HEK293T (cell line): ENCODE measurements around the gene SLC39A8.

Source experiments
- ARNT ChIP-seq: fragments of 450-650 bp; IDR thresholded peaks from 2 replicates; pipeline ENCODE4 v1.6.1; 2017; ENCODE audit warnings: mild to moderate bottlenecking
- BHLHE40 ChIP-seq: fragments of 450-650 bp; IDR thresholded peaks from 2 replicates; pipeline ENCODE4 v1.6.1; 2016; ENCODE audit warnings: mild to moderate bottlenecking, moderate library complexity, borderline replicate concordance
- CTBP1 ChIP-seq: fragments of 450-650 bp; IDR thresholded peaks from 2 replicates; pipeline ENCODE4 v1.6.1; 2016; ENCODE audit warnings: borderline replicate concordance
- FOXA1 ChIP-seq: fragments of 450-650 bp; IDR thresholded peaks from 2 replicates; pipeline ENCODE4 v1.6.1; 2016; ENCODE audit warnings: mild to moderate bottlenecking
- FOXK2 ChIP-seq: fragments of 450-650 bp; IDR thresholded peaks from 2 replicates; pipeline ENCODE4 v1.6.1; 2016; ENCODE audit warnings: mild to moderate bottlenecking
- FOXM1 ChIP-seq: fragments of 450-650 bp; IDR thresholded peaks from 2 replicates; pipeline ENCODE4 v1.6.1; 2017; ENCODE audit warnings: mild to moderate bottlenecking, borderline replicate concordance
- HDGF ChIP-seq: fragments of 450-650 bp; IDR thresholded peaks from 2 replicates; pipeline ENCODE4 v1.6.1; 2017; ENCODE audit warnings: antibody characterized with exemption, borderline replicate concordance
- SP1 ChIP-seq: fragments of 450-650 bp; IDR thresholded peaks from 2 replicates; pipeline ENCODE4 v1.6.1; 2017
- SUZ12 ChIP-seq: fragments of 450-650 bp; IDR thresholded peaks from 2 replicates; pipeline ENCODE4 v1.6.1; 2016; ENCODE audit warnings: mild to moderate bottlenecking
- TF ChIP-seq, protein P1 (sequence below): fragments of 450-650 bp; IDR thresholded peaks from 2 replicates; pipeline ENCODE4 v1.6.1; 2016

DNA sequence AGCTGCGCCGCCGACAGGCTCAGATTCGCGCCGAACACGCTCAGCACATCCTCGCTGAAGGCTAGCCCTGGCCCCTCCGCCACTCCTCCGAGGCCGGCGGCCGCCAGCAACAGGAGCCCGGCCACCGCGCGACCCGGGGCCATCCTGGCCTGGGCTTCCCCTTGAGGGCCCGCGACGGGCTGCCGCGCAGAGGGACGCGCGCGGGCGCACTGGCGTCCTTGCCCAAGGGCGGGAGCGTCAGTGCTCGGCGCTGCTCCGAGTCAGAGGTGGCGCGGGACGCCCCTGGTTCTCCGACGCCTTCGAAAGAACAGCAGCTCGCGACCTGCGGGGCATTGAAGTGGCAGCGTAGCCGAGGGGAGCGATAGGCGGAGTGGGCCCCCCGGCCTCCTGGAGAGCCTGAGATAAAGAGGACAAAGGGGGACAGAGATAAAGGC lies 745 bp downstream of the SLC39A8 start:
- no peak for TF ChIP-seq SUZ12
- TF ChIP-seq FOXM1, result no peak
- no peak for TF ChIP-seq HDGF
- no peak for TF ChIP-seq FOXA1
- TF ChIP-seq BHLHE40, result no peak
- TF ChIP-seq SP1, result no peak
- TF ChIP-seq ARNT, result no peak
- TF ChIP-seq, protein P1, sequence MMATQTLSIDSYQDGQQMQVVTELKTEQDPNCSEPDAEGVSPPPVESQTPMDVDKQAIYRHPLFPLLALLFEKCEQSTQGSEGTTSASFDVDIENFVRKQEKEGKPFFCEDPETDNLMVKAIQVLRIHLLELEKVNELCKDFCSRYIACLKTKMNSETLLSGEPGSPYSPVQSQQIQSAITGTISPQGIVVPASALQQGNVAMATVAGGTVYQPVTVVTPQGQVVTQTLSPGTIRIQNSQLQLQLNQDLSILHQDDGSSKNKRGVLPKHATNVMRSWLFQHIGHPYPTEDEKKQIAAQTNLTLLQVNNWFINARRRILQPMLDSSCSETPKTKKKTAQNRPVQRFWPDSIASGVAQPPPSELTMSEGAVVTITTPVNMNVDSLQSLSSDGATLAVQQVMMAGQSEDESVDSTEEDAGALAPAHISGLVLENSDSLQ, result no peak
- TF ChIP-seq FOXK2, result no peak
- TF ChIP-seq CTBP1, result no peak
